ENCODE results near the gene P2RX4.
"Not testable (repeated sequence)": the region's sequence is repeated elsewhere in the genome, so short reads cannot be mapped to it uniquely, and the experiment has no call there.

Gene P2RX4

GRCh38 chr12:121245031-121245430, 35.1 kb downstream of the P2RX4 start:
- no peak for DNase-seq (ENCODE audit: low read depth)

GRCh38 chr12:121245951-121246350, 36.0 kb downstream of the P2RX4 start:
- no peak for DNase-seq (ENCODE audit: low read depth)

GRCh38 chr12:121246893-121247557, 37.1 kb downstream of the P2RX4 start:
- no peak for DNase-seq (ENCODE audit: low read depth)

GRCh38 chr12:121248622-121249021, 38.7 kb downstream of the P2RX4 start:
- DNase-seq (ENCODE audit: low read depth) = no peak

- DNase-seq (ENCODE audit: low read depth) = no peak
Observed at GRCh38 chr12:121250359-121250758, 40.4 kb downstream of the P2RX4 start.

GRCh38 chr12:121251838-121252237, 41.9 kb downstream of the P2RX4 start:
- DNase-seq (ENCODE audit: low read depth) = no peak

- no peak for DNase-seq (ENCODE audit: low read depth)
Observed at GRCh38 chr12:121252712-121253345, 42.9 kb downstream of the P2RX4 start.

GRCh38 chr12:121253638-121254335, 43.9 kb downstream of the P2RX4 start:
- DNase-seq (ENCODE audit: low read depth) = no peak

GRCh38 chr12:121255433-121255832, 45.5 kb downstream of the P2RX4 start:
- no peak for DNase-seq (ENCODE audit: low read depth)

- DNase-seq (ENCODE audit: low read depth) = not testable (repeated sequence)
Observed at GRCh38 chr12:121257704-121258449, 47.9 kb downstream of the P2RX4 start.

- no peak for DNase-seq (ENCODE audit: low read depth)
Observed at GRCh38 chr12:121259074-121259473, 49.1 kb downstream of the P2RX4 start.

GRCh38 chr12:121260091-121260490, 50.2 kb downstream of the P2RX4 start:
- no peak for DNase-seq (ENCODE audit: low read depth)

- no peak for DNase-seq (ENCODE audit: low read depth)
Observed at GRCh38 chr12:121261398-121261797, 51.5 kb downstream of the P2RX4 start.

- no peak for DNase-seq (ENCODE audit: low read depth)
Observed at GRCh38 chr12:121263206-121263935, 53.4 kb downstream of the P2RX4 start.

- no peak for DNase-seq (ENCODE audit: low read depth)
Observed at GRCh38 chr12:121264135-121264534, 54.2 kb downstream of the P2RX4 start.

GRCh38 chr12:121264951-121265515, 55.1 kb downstream of the P2RX4 start:
- DNase-seq (ENCODE audit: low read depth) = no peak

GRCh38 chr12:121267822-121268221, 57.9 kb downstream of the P2RX4 start:
- no peak for DNase-seq (ENCODE audit: low read depth)

GRCh38 chr12:121273364-121273896, 63.5 kb downstream of the P2RX4 start:
- DNase-seq (ENCODE audit: low read depth) = no peak

- no peak for DNase-seq (ENCODE audit: low read depth)
Observed at GRCh38 chr12:121274036-121274763, 64.3 kb downstream of the P2RX4 start.

- DNase-seq (ENCODE audit: low read depth) = no peak
Observed at GRCh38 chr12:121277374-121277759, 67.4 kb downstream of the P2RX4 start.
